Stimulated activated CD8-positive, alpha-beta memory T cell treated with anti-CD3 and anti-CD28 coated beads, Interleukin-12 subunit alpha, Interleukin-12 subunit beta, amount 100 ng/mL, for 24 hours (primary cell): ENCODE results near the gene FSTL3.

Experiments
- DNase-seq: peaks from one replicate; pipeline ENCODE4 v3.0.0-alpha.2; 2020; ENCODE audit errors: extremely low read depth

The FSTL3 gene

DNA sequence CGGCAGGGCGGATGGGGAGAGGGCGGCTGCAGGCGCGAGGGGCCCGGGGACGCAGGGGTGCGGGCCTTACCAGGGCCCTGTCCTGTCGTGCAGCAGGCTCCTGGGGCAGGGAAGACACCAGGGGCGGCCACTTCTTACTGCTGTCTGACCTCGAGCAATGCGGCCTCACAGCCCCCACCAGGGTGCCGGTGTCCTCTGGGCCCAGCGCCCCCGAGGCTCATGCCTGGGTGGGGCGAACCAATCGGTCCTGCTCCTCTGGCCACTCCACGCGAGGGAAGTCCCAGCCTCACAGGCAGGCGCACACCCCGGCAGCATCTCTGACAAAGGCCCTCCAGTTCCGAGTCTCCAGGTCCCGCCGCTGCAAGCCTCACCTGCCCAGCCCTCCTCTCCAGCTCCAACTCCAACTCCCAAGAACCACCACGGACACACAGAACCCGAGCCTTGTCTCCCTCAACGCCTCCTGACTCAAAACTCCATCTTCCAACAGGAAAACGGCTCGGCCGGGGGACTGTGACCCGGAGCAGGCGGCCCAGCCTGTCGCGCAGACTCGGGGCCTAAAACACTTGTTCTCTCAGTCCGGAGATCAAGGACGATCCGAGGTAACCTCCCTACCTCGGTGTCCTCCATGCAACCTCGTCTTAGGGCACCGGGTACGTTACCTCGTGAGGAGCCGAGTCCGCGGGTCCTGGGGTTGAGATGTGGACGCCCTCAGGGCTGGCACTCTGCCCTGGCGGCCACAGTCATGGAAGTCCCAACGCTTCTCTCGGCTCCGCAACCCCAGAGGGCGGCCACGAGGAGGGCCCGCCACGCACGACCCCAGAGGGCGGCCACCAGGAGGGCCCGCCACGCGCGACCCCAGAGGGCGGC is 30.0 kb upstream of the FSTL3 start:
- no peak for DNase-seq

GRCh38 chr19:646779-647565 is 29.2 kb upstream of the FSTL3 start:
- DNase-seq = no peak

DNA sequence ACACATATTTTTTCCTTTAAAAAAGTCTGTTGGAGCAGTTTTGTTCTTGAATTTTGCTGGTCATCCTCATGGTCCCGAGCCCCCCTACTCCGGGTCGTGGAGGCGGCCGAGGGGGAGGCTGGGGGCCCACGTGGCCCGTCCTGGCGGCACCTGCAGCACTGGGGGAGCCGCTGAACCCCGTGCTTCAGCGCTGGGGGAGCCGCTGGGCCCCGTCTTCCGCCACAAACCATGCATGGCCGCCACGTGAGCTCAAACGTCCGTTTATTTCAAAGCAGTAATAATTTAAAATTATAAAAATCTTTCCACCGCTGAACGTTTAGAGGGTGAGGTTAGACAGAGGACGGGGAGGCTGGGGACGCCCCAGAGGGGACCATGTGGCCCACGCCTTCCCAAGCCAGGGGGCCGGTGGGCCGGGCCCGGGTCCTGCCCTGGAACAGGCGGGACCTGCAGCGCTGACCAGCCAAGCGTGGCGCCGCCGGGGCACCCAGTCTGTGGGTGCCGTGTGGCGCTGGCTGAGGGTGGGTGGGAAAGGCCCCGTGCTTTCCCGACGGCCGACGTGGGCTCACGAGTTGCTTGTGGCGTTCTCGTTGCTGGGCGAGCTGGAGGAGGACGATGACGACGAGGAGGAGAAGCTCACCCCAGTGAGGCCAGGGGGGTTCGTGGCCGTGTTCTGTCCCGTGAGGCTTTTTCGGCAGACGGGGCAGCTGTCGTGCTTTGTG is 28.5 kb upstream of the FSTL3 start:
- no peak for DNase-seq

- no peak for DNase-seq
Observed at GRCh38 chr19:648305-648704, 27.9 kb upstream of the FSTL3 start.

GRCh38 chr19:648904-649801 is 27.0 kb upstream of the FSTL3 start:
- no peak for DNase-seq

- no peak for DNase-seq
Observed at GRCh38 chr19:650121-650520, 26.1 kb upstream of the FSTL3 start.

DNA sequence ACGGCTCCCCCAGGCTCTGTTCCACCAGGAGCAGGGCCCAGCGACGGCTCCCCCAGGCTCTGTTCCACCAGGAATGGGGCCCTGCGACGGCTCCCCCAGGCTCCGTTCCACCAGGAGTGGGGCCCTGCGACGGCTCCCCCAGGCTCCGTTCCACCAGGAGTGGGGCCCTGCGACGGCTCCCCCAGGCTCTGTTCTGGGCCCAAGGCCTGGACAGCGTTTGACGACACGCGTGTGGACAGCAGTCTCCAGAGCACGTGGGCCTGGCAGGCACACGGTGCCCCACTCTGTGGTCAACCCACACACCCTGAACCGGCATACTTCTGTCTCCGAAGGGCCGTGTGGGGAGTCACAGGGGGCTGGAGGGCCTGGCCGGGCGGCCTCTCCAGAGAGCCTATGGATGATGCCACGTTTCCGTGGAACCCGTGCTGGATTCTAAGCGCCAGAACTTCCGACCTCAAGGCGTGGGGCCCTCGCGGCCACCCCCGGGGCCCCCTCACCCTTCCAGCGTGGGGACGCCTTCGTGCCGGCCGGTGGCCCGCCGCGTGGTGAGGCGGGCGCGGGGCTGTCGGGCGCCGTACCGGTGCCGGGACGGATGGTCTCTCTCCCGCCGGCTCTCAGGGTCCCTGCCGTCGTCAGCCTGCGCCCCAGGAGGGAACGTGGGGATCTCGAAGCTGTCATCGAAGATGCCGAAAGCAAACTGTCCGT is 24.9 kb upstream of the FSTL3 start:
- DNase-seq = no peak

DNA sequence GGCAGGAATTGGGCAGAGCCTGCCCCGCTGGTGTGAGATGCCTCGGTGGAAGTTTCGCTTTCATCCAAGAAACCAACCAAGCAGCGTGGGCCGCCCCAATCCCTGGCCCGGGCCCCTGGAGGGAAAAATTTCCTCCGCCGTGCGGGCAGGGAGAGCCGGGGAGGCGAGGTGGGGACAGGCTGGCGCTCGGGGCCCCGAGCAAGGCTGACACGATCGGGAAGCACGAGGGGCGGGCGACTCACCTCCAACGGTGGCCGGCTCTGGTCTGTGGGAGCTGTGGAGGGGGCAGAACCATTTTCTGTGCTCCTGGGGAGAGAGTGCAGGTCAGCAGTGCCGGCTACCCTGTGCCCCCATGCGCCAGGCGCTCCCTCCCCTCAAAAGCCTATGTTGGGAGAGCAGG is 24.2 kb upstream of the FSTL3 start:
- no peak for DNase-seq

- DNase-seq = no peak
Observed at GRCh38 chr19:652467-653389, 23.5 kb upstream of the FSTL3 start.

DNA sequence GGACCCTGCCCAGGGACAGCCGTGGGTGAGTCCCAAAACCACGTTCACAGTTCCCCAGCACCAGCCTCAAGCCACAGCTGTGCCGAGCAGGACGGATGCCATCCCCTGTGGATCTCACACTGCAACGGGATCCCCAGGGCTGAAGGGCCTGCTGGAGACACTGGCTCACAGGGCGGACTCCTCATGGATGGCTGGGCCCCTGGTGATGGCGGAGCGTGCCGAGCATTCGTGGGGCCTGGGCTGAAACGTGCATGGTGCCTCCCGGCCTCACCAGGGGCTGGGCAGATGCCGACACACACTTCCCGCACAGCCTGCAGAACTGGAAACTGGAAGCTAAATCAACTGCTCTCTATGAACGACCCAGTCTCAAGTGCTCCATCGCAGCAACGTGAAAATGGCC is 22.8 kb upstream of the FSTL3 start:
- no peak for DNase-seq

GRCh38 chr19:655691-656090 is 20.5 kb upstream of the FSTL3 start:
- no peak for DNase-seq

DNA sequence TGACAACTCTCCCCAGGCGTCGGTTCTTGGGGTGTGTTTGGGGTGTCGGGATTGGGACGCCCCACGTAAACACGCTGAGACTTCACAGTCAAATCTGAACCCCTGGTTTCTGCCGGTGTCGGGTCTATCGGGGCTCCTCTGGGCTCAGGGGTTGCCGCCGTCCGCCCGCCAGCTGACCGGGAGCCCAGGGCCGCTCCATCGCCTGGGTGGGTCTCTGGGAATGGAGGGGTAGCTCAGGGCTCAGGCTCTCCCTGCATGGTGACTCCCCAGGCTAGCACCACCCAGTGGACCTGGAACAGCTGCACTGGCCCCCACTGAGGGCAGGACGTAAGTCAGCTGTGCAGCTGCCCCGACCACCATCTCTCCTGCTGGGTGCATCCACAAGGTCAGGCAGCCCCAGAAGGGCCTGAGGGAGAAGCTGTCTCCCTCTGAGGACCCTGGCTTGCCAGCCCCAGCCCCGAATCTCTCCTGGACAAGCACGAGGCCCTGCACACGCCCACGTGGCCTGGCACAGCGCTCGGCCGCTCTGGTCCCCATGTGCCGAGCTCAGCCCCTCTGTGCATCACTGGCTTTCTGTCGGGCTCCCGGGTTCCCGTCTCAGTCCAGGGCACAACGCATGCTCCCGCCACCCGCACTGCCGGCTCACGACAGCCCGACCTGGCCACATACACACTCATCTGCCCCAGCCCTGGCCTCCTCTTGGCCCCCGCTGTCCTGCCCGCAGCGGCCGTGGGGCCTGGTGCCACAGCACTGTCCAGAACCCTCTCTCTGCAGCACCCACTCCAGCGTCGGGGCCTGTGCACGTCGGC is 19.2 kb upstream of the FSTL3 start:
- DNase-seq = no peak

DNA sequence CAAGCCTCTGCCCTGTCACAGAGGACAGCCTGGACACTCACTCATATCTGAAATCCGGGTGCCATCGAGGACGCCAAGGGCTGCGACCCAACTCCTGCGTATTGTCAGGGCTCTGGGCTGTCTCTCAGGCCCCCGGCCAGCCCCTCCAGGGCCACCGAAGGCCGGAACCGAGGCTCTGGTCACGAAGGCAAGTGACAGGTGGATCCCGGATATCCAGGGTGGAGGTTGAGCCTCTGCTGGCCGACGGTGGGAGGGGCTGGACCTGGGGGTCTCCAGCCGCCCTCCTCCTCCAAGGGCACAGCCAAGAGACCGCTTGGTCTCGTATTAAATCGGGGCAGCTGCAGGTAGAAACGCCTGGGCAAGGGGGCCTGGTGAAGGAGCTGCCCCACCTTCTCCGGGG is 18.6 kb upstream of the FSTL3 start:
- no peak for DNase-seq

GRCh38 chr19:658059-658839 is 17.9 kb upstream of the FSTL3 start:
- DNase-seq = no peak

DNA sequence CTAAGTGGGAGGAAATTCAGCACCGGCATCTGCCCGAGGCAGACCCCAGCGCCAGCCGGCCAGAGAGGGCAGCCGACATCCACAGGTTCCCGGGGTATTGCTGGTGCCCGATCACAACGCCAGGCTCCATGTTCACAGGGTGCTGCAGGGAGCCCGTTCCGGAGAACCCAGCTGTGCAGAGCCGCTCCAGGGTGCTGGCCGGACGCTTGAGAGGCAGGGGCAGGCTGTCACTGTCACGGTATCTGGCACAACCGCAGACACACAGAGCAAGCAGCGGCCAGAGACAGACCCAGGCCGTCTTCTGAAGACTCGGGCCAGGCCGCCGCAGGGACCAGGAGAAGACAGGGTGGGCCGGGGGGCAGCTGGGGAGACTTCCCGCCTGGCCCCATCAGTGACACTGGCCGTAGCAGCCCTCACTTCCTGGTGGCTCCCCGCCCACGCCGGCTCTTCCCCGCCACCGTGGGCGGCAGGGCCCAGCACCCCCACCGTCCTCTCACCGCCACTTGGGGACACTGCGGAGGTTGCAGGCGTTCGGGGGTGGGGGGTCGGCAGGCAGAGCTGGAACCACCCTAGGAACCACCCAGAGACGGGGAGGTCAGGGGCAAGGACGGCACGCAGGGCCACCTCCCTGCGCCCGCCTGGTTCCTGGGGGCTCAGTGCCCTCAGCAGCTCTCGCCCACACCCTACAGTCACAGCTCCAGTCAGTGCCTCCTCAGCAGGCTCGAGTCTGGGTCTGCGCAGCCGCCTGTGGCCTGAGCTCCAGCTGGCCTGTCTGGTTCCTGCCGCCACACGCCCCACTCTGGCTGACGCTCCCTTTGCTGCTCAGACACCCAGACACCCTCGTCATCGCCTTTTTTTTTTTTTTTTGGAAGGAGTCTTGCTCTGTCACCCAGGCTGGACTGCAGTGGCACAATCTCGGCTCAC is 17.0 kb upstream of the FSTL3 start:
- DNase-seq = no peak

- DNase-seq = no peak
Observed at GRCh38 chr19:660793-661426, 15.3 kb upstream of the FSTL3 start.
